Measurements from ENCODE around the gene CSNK2A3. TPM values are rescaled to one million over a fixed set of nuclear protein-coding genes. Genes with fewer than 3 reads are reported as not detected.

Gene CSNK2A3
- total RNA-seq, 1 experiment from 2014 or later: 1.4 TPM

DNA sequence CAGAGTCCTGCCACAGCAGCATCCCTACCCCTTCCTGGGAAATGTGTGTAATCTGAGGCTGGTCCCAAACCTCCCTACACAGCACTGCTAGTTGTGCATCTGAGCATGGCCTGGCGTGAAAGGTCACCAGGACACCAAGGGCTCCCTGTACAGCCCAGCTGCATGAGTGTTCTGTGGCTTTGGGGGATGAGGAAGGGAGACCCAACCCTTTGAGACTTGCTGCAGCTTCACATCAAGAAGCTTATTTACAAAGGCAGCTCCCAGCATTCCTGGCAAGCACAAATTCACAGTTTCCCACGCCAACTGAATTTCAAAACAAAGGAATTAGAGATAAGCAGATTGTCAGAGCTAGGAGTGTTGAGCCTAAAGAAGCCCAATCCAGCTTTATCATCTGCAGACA, 32.2 kb downstream of the CSNK2A3 start:
- ChIA-PET CTCF (no interaction called here), POLR2A (ENCODE audit: low non-redundant PET) (no interaction called here)
- BruUV-seq (replicated peaks): no TSS peak
- no peak for TF ChIP-seq EZH2 (IDR thresholded peaks at IDR 0.05; ENCODE audit: borderline replicate concordance, low read depth, low read length, poor library complexity, severe bottlenecking)
- TF ChIP-seq, protein P1, sequence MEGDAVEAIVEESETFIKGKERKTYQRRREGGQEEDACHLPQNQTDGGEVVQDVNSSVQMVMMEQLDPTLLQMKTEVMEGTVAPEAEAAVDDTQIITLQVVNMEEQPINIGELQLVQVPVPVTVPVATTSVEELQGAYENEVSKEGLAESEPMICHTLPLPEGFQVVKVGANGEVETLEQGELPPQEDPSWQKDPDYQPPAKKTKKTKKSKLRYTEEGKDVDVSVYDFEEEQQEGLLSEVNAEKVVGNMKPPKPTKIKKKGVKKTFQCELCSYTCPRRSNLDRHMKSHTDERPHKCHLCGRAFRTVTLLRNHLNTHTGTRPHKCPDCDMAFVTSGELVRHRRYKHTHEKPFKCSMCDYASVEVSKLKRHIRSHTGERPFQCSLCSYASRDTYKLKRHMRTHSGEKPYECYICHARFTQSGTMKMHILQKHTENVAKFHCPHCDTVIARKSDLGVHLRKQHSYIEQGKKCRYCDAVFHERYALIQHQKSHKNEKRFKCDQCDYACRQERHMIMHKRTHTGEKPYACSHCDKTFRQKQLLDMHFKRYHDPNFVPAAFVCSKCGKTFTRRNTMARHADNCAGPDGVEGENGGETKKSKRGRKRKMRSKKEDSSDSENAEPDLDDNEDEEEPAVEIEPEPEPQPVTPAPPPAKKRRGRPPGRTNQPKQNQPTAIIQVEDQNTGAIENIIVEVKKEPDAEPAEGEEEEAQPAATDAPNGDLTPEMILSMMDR (conservative IDR thresholded peaks at IDR 0.05; ENCODE audit: low read depth, low read length): no peak
- H3K27ac ChIP-seq (ENCODE audit: low read depth, low read length, poor library complexity, severe bottlenecking): no peak overlapping the region
- H3K36me3 ChIP-seq (ENCODE audit: insufficient read depth, low read length, poor library complexity, severe bottlenecking): no peaks in the 10 kb centered on the region
- H3K4me1 ChIP-seq (ENCODE audit: insufficient read depth, low read length, poor library complexity, severe bottlenecking): no peaks in the 10 kb centered on the region
- no peaks in the 10 kb centered on the region for H3K27me3 ChIP-seq (replicated peaks; ENCODE audit: insufficient read depth, low read depth, low read length, poor library complexity)
- H3K9me3 ChIP-seq (ENCODE audit: low read depth, low read length, poor library complexity, severe bottlenecking): no peaks in the 10 kb centered on the region
- no peak overlapping the region for H3K4me3 ChIP-seq (ENCODE audit: low read depth, low read length, poor library complexity, severe bottlenecking)
- DNase-seq (ENCODE audit: low spot score): no peak
- intact Hi-C loops (cut with micrococcal nuclease; ENCODE audit: unreplicated experiment): no loop called here

GRCh38 chr11:11318961-11319360, 34.1 kb downstream of the CSNK2A3 start:
- ChIA-PET POLR2A (ENCODE audit: low non-redundant PET) (no interaction called here), CTCF (no interaction called here)
- TF ChIP-seq, protein P1 (conservative IDR thresholded peaks at IDR 0.05; ENCODE audit: low read depth, low read length): no peak
- no peak for TF ChIP-seq EZH2 (IDR thresholded peaks at IDR 0.05; ENCODE audit: borderline replicate concordance, low read depth, low read length, poor library complexity, severe bottlenecking)

GRCh38 chr11:11318461-11318860, 34.6 kb downstream of the CSNK2A3 start:
- no peaks in the 10 kb centered on the region for H3K36me3 ChIP-seq (ENCODE audit: insufficient read depth, low read length, poor library complexity, severe bottlenecking)
- BruUV-seq (replicated peaks): no TSS peak
- no peaks in the 10 kb centered on the region for H3K9me3 ChIP-seq (ENCODE audit: low read depth, low read length, poor library complexity, severe bottlenecking)
- ChIA-PET POLR2A (ENCODE audit: low non-redundant PET) (no interaction called here), CTCF (no interaction called here)
- no peak overlapping the region for H3K4me3 ChIP-seq (ENCODE audit: low read depth, low read length, poor library complexity, severe bottlenecking)
- no peak for DNase-seq (ENCODE audit: low spot score)
- intact Hi-C loops (cut with micrococcal nuclease; ENCODE audit: unreplicated experiment): no loop called here
- TF ChIP-seq, protein P1 (conservative IDR thresholded peaks at IDR 0.05; ENCODE audit: low read depth, low read length): no peak
- no peak for TF ChIP-seq EZH2 (IDR thresholded peaks at IDR 0.05; ENCODE audit: borderline replicate concordance, low read depth, low read length, poor library complexity, severe bottlenecking)
- no peak overlapping the region for H3K27ac ChIP-seq (ENCODE audit: low read depth, low read length, poor library complexity, severe bottlenecking)
- no peaks in the 10 kb centered on the region for H3K4me1 ChIP-seq (ENCODE audit: insufficient read depth, low read length, poor library complexity, severe bottlenecking)
- no peaks in the 10 kb centered on the region for H3K27me3 ChIP-seq (replicated peaks; ENCODE audit: insufficient read depth, low read depth, low read length, poor library complexity)

More at GRCh38 chr11:11318961-11319360, 34.1 kb downstream of the CSNK2A3 start:
- no peaks in the 10 kb centered on the region for H3K9me3 ChIP-seq (ENCODE audit: low read depth, low read length, poor library complexity, severe bottlenecking)
- no peaks in the 10 kb centered on the region for H3K36me3 ChIP-seq (ENCODE audit: insufficient read depth, low read length, poor library complexity, severe bottlenecking)
- H3K27ac ChIP-seq (ENCODE audit: low read depth, low read length, poor library complexity, severe bottlenecking): no peak overlapping the region
- H3K27me3 ChIP-seq (replicated peaks; ENCODE audit: insufficient read depth, low read depth, low read length, poor library complexity): no peaks in the 10 kb centered on the region
- DNase-seq (ENCODE audit: low spot score): no peak
- H3K4me1 ChIP-seq (ENCODE audit: insufficient read depth, low read length, poor library complexity, severe bottlenecking): no peaks in the 10 kb centered on the region
- no TSS peak for BruUV-seq (replicated peaks)
- intact Hi-C loops (cut with micrococcal nuclease; ENCODE audit: unreplicated experiment): no loop called here
- H3K4me3 ChIP-seq (ENCODE audit: low read depth, low read length, poor library complexity, severe bottlenecking): no peak overlapping the region
